ENCODE measurements around the gene DESI2.

The DESI2 gene

GRCh38 chr1:244642526-244642925 lies 10.4 kb upstream of the DESI2 start:
- no peaks in the 10 kb centered on the region for H3K27me3 ChIP-seq (ENCODE audit: insufficient read depth, low read length)
- no peaks in the 10 kb centered on the region for H3K36me3 ChIP-seq (ENCODE audit: insufficient read depth, low read length)
- no peaks in the 10 kb centered on the region for H3K4me1 ChIP-seq (ENCODE audit: insufficient read depth, low read length)
- no peak overlapping the region for H3K4me3 ChIP-seq (ENCODE audit: low read length)
- no peak overlapping the region for H2AFZ ChIP-seq (ENCODE audit: low read depth, low read length)
- H3K9me3 ChIP-seq (ENCODE audit: low read length): peaks cover 11% of the 10 kb centered on the region

GRCh38 chr1:244642988-244643387 lies 9.9 kb upstream of the DESI2 start:
- H2AFZ ChIP-seq (ENCODE audit: low read depth, low read length): no peak overlapping the region
- peaks cover 11% of the 10 kb centered on the region for H3K9me3 ChIP-seq (ENCODE audit: low read length)
- H3K4me3 ChIP-seq (ENCODE audit: low read length): no peak overlapping the region
- H3K36me3 ChIP-seq (ENCODE audit: insufficient read depth, low read length): no peaks in the 10 kb centered on the region
- H3K4me1 ChIP-seq (ENCODE audit: insufficient read depth, low read length): no peaks in the 10 kb centered on the region
- no peaks in the 10 kb centered on the region for H3K27me3 ChIP-seq (ENCODE audit: insufficient read depth, low read length)

GRCh38 chr1:244645414-244645813 lies 7.5 kb upstream of the DESI2 start:
- H3K36me3 ChIP-seq (ENCODE audit: insufficient read depth, low read length): no peaks in the 10 kb centered on the region
- no peaks in the 10 kb centered on the region for H3K4me1 ChIP-seq (ENCODE audit: insufficient read depth, low read length)
- H2AFZ ChIP-seq (ENCODE audit: low read depth, low read length): no peak overlapping the region
- H3K4me3 ChIP-seq (ENCODE audit: low read length): no peak overlapping the region
- peaks cover 11% of the 10 kb centered on the region for H3K9me3 ChIP-seq (ENCODE audit: low read length)
- no peaks in the 10 kb centered on the region for H3K27me3 ChIP-seq (ENCODE audit: insufficient read depth, low read length)

GRCh38 chr1:244645890-244646289 lies 7.0 kb upstream of the DESI2 start:
- Histone ChIP-seq H3K27me3 (ENCODE audit: insufficient read depth, low read length) (no peaks in the 10 kb centered on the region), H3K4me1 (ENCODE audit: insufficient read depth, low read length) (no peaks in the 10 kb centered on the region), H3K9me3 (ENCODE audit: low read length) (peaks cover 11% of the 10 kb centered on the region), H3K36me3 (ENCODE audit: insufficient read depth, low read length) (no peaks in the 10 kb centered on the region), H2AFZ (ENCODE audit: low read depth, low read length) (no peak overlapping the region), H3K4me3 (ENCODE audit: low read length) (no peak overlapping the region)

- Histone ChIP-seq H3K4me3 (ENCODE audit: low read length) (no peak overlapping the region), H3K9me3 (ENCODE audit: low read length) (peaks cover 11% of the 10 kb centered on the region), H3K36me3 (ENCODE audit: insufficient read depth, low read length) (no peaks in the 10 kb centered on the region), H3K27me3 (ENCODE audit: insufficient read depth, low read length) (no peaks in the 10 kb centered on the region), H2AFZ (ENCODE audit: low read depth, low read length) (no peak overlapping the region), H3K4me1 (ENCODE audit: insufficient read depth, low read length) (no peaks in the 10 kb centered on the region)
These were observed 5.1 kb upstream of the DESI2 start for GRCh38 chr1:244647819-244648218.

GRCh38 chr1:244651956-244652622 lies 837 bp upstream of the DESI2 start:
- Histone ChIP-seq H3K4me3 (ENCODE audit: low read length) (peak overlapping the region; percentile 64), H2AFZ (ENCODE audit: low read depth, low read length) (peak overlapping the region; percentile 56), H3K9me3 (ENCODE audit: low read length) (no peaks in the 10 kb centered on the region), H3K27me3 (ENCODE audit: insufficient read depth, low read length) (no peaks in the 10 kb centered on the region), H3K36me3 (ENCODE audit: insufficient read depth, low read length) (peaks cover 2% of the 10 kb centered on the region), H3K4me1 (ENCODE audit: insufficient read depth, low read length) (peaks cover 22% of the 10 kb centered on the region)

- Histone ChIP-seq H3K36me3 (ENCODE audit: insufficient read depth, low read length) (peaks cover 8% of the 10 kb centered on the region), H3K27me3 (ENCODE audit: insufficient read depth, low read length) (no peaks in the 10 kb centered on the region), H3K9me3 (ENCODE audit: low read length) (peaks cover 2% of the 10 kb centered on the region), H3K4me1 (ENCODE audit: insufficient read depth, low read length) (peaks cover 22% of the 10 kb centered on the region), H3K4me3 (ENCODE audit: low read length) (peak overlapping the region; percentile 75), H2AFZ (ENCODE audit: low read depth, low read length) (peak overlapping the region; percentile 65)
These were observed 647 bp downstream of the DESI2 start for GRCh38 chr1:244653439-244654107.

- H3K9me3 ChIP-seq (ENCODE audit: low read length): peaks cover 2% of the 10 kb centered on the region
- peaks cover 22% of the 10 kb centered on the region for H3K4me1 ChIP-seq (ENCODE audit: insufficient read depth, low read length)
- H2AFZ ChIP-seq (ENCODE audit: low read depth, low read length): no peak overlapping the region
- H3K4me3 ChIP-seq (ENCODE audit: low read length): peak overlapping the region; percentile 75
- no peaks in the 10 kb centered on the region for H3K27me3 ChIP-seq (ENCODE audit: insufficient read depth, low read length)
- H3K36me3 ChIP-seq (ENCODE audit: insufficient read depth, low read length): peaks cover 13% of the 10 kb centered on the region
These were observed 1.4 kb downstream of the DESI2 start for GRCh38 chr1:244654108-244655038.

- Histone ChIP-seq H3K9me3 (ENCODE audit: low read length) (peaks cover 2% of the 10 kb centered on the region), H3K27me3 (ENCODE audit: insufficient read depth, low read length) (no peaks in the 10 kb centered on the region), H3K4me3 (ENCODE audit: low read length) (peak overlapping the region; percentile 75), H3K4me1 (ENCODE audit: insufficient read depth, low read length) (peaks cover 22% of the 10 kb centered on the region), H3K36me3 (ENCODE audit: insufficient read depth, low read length) (peaks cover 15% of the 10 kb centered on the region), H2AFZ (ENCODE audit: low read depth, low read length) (no peak overlapping the region)
These were observed 2.3 kb downstream of the DESI2 start for GRCh38 chr1:244655186-244655585.

- no peak overlapping the region for H2AFZ ChIP-seq (ENCODE audit: low read depth, low read length)
- peaks cover 22% of the 10 kb centered on the region for H3K4me1 ChIP-seq (ENCODE audit: insufficient read depth, low read length)
- H3K27me3 ChIP-seq (ENCODE audit: insufficient read depth, low read length): no peaks in the 10 kb centered on the region
- no peak overlapping the region for H3K4me3 ChIP-seq (ENCODE audit: low read length)
- H3K36me3 ChIP-seq (ENCODE audit: insufficient read depth, low read length): peaks cover 17% of the 10 kb centered on the region
- peaks cover 4% of the 10 kb centered on the region for H3K9me3 ChIP-seq (ENCODE audit: low read length)
These were observed 4.5 kb downstream of the DESI2 start for GRCh38 chr1:244657421-244657820.

- H3K4me1 ChIP-seq (ENCODE audit: insufficient read depth, low read length): peaks cover 11% of the 10 kb centered on the region
- no peaks in the 10 kb centered on the region for H3K27me3 ChIP-seq (ENCODE audit: insufficient read depth, low read length)
- no peak overlapping the region for H2AFZ ChIP-seq (ENCODE audit: low read depth, low read length)
- H3K36me3 ChIP-seq (ENCODE audit: insufficient read depth, low read length): peaks cover 17% of the 10 kb centered on the region
- H3K4me3 ChIP-seq (ENCODE audit: low read length): no peak overlapping the region
- peaks cover 4% of the 10 kb centered on the region for H3K9me3 ChIP-seq (ENCODE audit: low read length)
These were observed 6.8 kb downstream of the DESI2 start for GRCh38 chr1:244659694-244660093.

GRCh38 chr1:244660595-244660994 lies 7.7 kb downstream of the DESI2 start:
- Histone ChIP-seq H3K9me3 (ENCODE audit: low read length) (peaks cover 4% of the 10 kb centered on the region), H3K27me3 (ENCODE audit: insufficient read depth, low read length) (no peaks in the 10 kb centered on the region), H3K4me1 (ENCODE audit: insufficient read depth, low read length) (peaks cover 3% of the 10 kb centered on the region), H2AFZ (ENCODE audit: low read depth, low read length) (no peak overlapping the region), H3K36me3 (ENCODE audit: insufficient read depth, low read length) (peaks cover 17% of the 10 kb centered on the region), H3K4me3 (ENCODE audit: low read length) (no peak overlapping the region)
